ENCODE data around the gene NHSL2.

NHSL2 gene

GRCh38 chrX:72023071-72023470 lies 112.4 kb downstream of the NHSL2 start:
- no peak for DNase-seq

- DNase-seq: no peak
These were observed 114.7 kb downstream of the NHSL2 start for GRCh38 chrX:72025236-72025770.

GRCh38 chrX:72026341-72027023 lies 115.8 kb downstream of the NHSL2 start:
- no peak for DNase-seq

- DNase-seq: no peak
These were observed 116.6 kb downstream of the NHSL2 start for GRCh38 chrX:72027024-72027913.

GRCh38 chrX:72027914-72028307 lies 117.3 kb downstream of the NHSL2 start:
- no peak for DNase-seq

- DNase-seq: no peak
These were observed 118.2 kb downstream of the NHSL2 start for GRCh38 chrX:72028701-72029470.

- no peak for DNase-seq
These were observed 119.1 kb downstream of the NHSL2 start for GRCh38 chrX:72029483-72030411.

GRCh38 chrX:72030431-72030830 lies 119.8 kb downstream of the NHSL2 start:
- DNase-seq: no peak

GRCh38 chrX:72031118-72031517 lies 120.5 kb downstream of the NHSL2 start:
- DNase-seq: no peak

- no peak for DNase-seq
These were observed 121.0 kb downstream of the NHSL2 start for GRCh38 chrX:72031634-72032033.

GRCh38 chrX:72037601-72038000 lies 127.0 kb downstream of the NHSL2 start:
- DNase-seq: no peak

- DNase-seq: no peak
These were observed 127.4 kb downstream of the NHSL2 start for GRCh38 chrX:72038016-72038415.

- DNase-seq: no peak
These were observed 128.2 kb downstream of the NHSL2 start for GRCh38 chrX:72038868-72039267.

- no peak for DNase-seq
These were observed 129.9 kb downstream of the NHSL2 start for GRCh38 chrX:72040506-72040905.

GRCh38 chrX:72041176-72041575 lies 130.5 kb downstream of the NHSL2 start:
- DNase-seq: no peak

GRCh38 chrX:72041871-72042851 lies 131.5 kb downstream of the NHSL2 start:
- no peak for DNase-seq

GRCh38 chrX:72042852-72043248 lies 132.2 kb downstream of the NHSL2 start:
- no peak for DNase-seq

- DNase-seq: no peak
These were observed 133.0 kb downstream of the NHSL2 start for GRCh38 chrX:72043636-72044035.

GRCh38 chrX:72045141-72045540 lies 134.5 kb downstream of the NHSL2 start:
- no peak for DNase-seq

GRCh38 chrX:72045552-72046277 lies 135.1 kb downstream of the NHSL2 start:
- DNase-seq: no peak

Data from NCI-H748 treated with DMSO at 0.1 percent for 48 hours (cell line).